Activated T-cell treated with anti-CD3 and anti-CD28 coated beads, Interleukin-2, amount 50 U/mL, for 72 hours (primary cell): ENCODE results near the gene PUS3. TPM values are rescaled to one million over a fixed set of nuclear protein-coding genes. Genes with fewer than 3 reads are reported as not detected.
A peak's percentile ranks its signal among the peaks of the same experiment; 100 is the strongest.
"Not testable (repeated sequence)": the region's sequence is repeated elsewhere in the genome, so short reads cannot be mapped to it uniquely, and the experiment has no call there.

Source experiments
- ATAC-seq, 2 donors: fragments of 150-1000 bp; cut with Tn5 transposase; replicated peaks in 1 of 2; 2 replicates each; pipeline ENCODE4 v1.10.0; 2021; ENCODE audit warnings: moderate library complexity in 2 of 2, mild to moderate bottlenecking in 1 of 2
- DNase-seq, 2 donors: peaks; one replicate each; pipeline ENCODE4 v3.0.0; 2021 to 2022; ENCODE audit warnings: mixed read lengths in 1 of 2
- H3K27ac Mint-ChIP-seq: one replicate; pipeline ENCODE4 v1.8.0; 2022; ENCODE audit warnings: mild to moderate bottlenecking, moderate library complexity, mixed read lengths
- H3K27me3 Mint-ChIP-seq: one replicate; pipeline ENCODE4 v1.8.0; 2022; ENCODE audit warnings: low read depth, mixed read lengths
- H3K36me3 Mint-ChIP-seq, 2 donors: one replicate each; pipeline ENCODE4 v1.8.0; 2022; ENCODE audit warnings: mixed read lengths in 2 of 2, mild to moderate bottlenecking in 1 of 2; ENCODE audit not compliant: insufficient read depth in 2 of 2
- H3K4me1 Mint-ChIP-seq: one replicate; pipeline ENCODE4 v1.8.0; 2022; ENCODE audit warnings: low read depth, mixed read lengths
- H3K4me3 Mint-ChIP-seq, 2 donors: one replicate each; pipeline ENCODE4 v1.8.0; 2022; ENCODE audit warnings: mild to moderate bottlenecking in 2 of 2, mixed read lengths in 2 of 2, moderate library complexity in 2 of 2
- H3K9me3 Mint-ChIP-seq, 2 donors: one replicate each; pipeline ENCODE4 v1.8.0; 2022; ENCODE audit warnings: mixed read lengths in 2 of 2
- total RNA-seq, 2 donors: library from RNA; stranded (reverse); gene quantifications; one replicate each; pipeline ENCODE4 v1.2.3, GENCODE V29; 2022

Gene PUS3
- total RNA-seq, 2 donors from 2014 or later = 14.0 to 17.5 TPM

DNA sequence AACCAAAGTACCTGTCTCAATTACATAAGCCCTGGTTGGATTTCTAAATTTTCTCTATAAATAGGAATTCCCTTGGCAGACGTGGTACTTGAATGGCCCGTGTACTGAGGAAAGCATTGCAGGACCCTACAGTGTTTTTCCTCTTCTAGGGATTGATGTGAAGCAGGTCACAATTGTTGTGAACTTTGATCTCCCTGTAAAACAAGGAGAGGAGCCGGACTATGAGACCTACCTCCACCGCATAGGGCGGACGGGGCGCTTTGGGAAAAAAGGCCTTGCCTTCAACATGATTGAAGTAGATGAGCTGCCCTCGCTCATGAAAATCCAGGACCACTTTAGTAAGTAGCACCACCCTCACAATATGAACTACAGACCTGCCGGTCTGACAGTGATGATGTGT, 18.0 kb upstream of the PUS3 start:
- no peaks in the 10 kb centered on the region for H3K36me3 Mint-ChIP-seq
- H3K4me1 Mint-ChIP-seq = no peaks in the 10 kb centered on the region
- DNase-seq (no peak), ATAC-seq (no peak)
- H3K27me3 Mint-ChIP-seq = peaks cover 35% of the 10 kb centered on the region
- H3K4me3 Mint-ChIP-seq = no peak overlapping the region
- no peaks in the 10 kb centered on the region for H3K9me3 Mint-ChIP-seq
- H3K27ac Mint-ChIP-seq = no peak overlapping the region

DNA sequence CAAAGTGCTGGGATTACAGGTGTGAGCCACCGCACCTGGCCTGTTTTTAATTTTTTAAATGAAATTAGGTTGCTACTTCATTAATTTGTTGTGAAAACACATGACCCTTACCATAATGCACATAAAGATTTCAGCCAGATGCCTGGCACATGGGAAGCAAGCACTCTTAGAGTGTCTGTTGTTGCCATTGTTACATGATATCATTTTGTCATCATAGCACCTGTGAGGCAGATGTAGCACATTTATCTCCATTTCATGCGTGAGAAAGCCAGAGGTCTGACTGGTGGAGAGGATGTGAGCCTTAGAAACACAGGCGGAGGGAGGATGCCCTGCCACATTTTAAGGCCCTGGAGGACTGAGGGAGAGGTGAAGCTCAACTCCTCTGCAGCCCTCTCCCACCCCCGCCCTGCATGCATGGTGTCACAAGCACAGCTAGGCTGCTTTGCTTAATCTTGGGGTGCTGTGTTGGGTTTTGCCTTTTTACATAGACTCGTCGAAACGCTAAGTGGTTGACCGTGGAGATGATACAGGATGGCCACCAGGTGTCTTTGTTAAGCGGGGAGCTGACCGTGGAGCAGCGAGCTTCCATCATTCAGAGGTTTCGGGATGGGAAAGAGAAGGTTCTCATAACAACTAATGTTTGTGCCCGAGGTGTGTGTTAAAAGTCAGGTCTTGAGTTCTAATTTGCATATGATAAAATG, 15.3 kb upstream of the PUS3 start:
- DNase-seq (no peak), ATAC-seq (no peak)
- no peak overlapping the region for H3K4me3 Mint-ChIP-seq
- no peaks in the 10 kb centered on the region for H3K9me3 Mint-ChIP-seq
- H3K27me3 Mint-ChIP-seq = peaks cover 31% of the 10 kb centered on the region
- H3K4me1 Mint-ChIP-seq = no peaks in the 10 kb centered on the region
- H3K36me3 Mint-ChIP-seq = no peaks in the 10 kb centered on the region
- H3K27ac Mint-ChIP-seq = no peak overlapping the region

DNA sequence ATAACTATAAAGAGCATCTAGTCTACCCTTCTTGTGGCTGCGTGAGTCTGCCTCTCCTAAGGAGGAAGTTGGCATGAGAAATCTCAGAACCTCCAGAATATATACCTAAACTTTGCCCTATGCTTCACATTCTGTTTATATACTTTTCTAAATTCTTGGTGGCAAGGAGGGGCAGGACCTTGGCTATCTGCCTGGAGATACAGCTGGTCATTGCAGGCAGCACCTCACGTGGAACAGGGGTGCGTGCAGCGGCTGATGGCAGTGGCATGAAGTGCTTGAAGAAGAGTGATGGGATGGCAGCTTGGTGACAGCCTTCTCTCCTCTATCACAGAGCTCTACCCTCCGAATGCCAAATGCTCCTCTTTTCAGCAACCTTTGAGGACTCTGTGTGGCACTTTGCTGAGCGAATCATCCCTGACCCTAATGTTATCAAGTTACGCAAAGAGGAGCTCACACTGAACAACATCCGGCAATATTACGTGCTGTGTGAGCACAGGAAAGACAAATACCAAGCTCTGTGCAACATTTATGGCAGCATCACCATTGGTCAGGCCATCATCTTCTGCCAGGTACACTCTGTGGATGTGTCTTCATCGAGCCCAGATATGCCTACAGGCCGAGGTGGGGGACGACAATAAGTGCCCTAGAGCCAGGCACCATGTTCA, 13.8 kb upstream of the PUS3 start:
- Mint-ChIP-seq H3K4me3 (no peak overlapping the region), H3K36me3 (no peaks in the 10 kb centered on the region), H3K4me1 (no peaks in the 10 kb centered on the region), H3K27me3 (peaks cover 42% of the 10 kb centered on the region), H3K27ac (no peak overlapping the region), H3K9me3 (no peaks in the 10 kb centered on the region)
- ATAC-seq (no peak), DNase-seq (no peak)

DNA sequence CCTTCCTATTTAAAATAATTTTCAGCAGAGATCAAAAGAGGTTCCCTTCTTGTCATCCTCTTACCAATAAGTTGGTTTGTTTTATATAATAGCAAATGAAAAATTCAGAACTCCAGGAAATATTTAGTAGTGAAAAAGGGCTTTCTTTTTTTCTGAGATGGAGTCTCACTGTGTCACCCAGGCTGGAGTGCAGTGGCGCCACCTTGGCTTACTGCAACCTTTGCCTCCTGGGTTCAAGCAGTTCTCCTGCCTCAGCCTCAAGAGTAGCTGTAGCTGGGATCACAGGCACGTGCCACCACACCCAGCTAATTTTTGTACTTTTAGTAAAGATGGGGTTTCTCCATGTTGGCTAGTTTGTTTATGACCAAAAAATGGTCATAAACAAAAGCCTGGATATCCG, 11.6 kb upstream of the PUS3 start:
- H3K27me3 Mint-ChIP-seq = peaks cover 48% of the 10 kb centered on the region
- not testable (repeated sequence) for H3K4me3 Mint-ChIP-seq, ATAC-seq, DNase-seq, H3K4me1 Mint-ChIP-seq, H3K9me3 Mint-ChIP-seq, H3K27ac Mint-ChIP-seq, H3K36me3 Mint-ChIP-seq

DNA sequence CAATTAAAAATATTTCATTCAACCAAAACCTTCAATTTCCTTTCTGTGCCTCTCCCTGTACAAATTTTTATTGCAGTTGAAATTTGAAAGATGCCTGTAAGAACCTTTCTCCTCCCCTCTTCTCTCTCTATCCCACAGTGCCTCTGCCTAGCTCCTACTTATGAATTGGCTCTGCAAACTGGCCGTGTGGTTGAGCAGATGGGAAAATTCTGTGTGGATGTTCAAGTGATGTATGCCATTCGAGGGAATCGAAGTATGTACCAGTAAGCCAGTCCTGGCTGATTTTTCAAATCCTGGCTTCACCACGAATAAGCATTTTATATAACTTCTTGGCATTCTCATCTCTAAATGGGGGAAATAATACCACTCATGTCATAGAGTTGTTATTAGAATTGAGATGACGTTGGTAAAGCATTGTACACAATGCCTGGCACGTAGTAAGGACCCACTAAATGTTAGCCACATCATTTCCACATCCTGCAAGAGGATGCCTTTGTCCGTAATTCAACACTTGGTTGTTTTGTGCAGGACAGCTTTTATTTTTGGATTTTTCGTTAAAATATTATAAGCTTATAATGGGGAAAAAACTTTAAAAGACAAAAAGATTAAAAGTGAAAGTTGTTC, 7.3 kb upstream of the PUS3 start:
- ATAC-seq (no peak), DNase-seq (no peak)
- peaks cover 40% of the 10 kb centered on the region for H3K27me3 Mint-ChIP-seq
- no peaks in the 10 kb centered on the region for H3K9me3 Mint-ChIP-seq
- no peaks in the 10 kb centered on the region for H3K4me1 Mint-ChIP-seq
- H3K4me3 Mint-ChIP-seq = no peak overlapping the region
- no peaks in the 10 kb centered on the region for H3K36me3 Mint-ChIP-seq
- H3K27ac Mint-ChIP-seq = no peak overlapping the region

DNA sequence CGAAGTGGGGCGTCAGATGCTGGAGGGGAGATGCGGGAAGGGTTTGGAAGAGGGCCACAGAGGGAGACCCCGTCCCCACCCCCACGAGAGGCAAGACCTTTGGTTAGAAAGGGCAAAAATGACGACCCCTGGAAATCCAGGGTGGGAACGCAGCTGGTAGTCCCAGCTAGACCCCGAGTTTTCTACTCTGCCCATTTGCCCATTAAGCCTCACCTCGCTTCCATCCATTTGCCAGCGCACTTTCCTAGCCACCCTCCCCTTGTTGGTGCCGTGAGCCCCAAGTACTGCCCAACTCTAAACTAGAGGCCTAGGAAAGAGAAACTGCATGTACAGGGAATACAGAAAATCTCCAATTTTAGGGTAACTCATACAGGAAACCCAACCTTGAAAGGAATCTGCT, 1.7 kb upstream of the PUS3 start:
- H3K4me3 Mint-ChIP-seq = peak overlapping the region; percentile 74 to 93
- H3K27ac Mint-ChIP-seq = no peak overlapping the region
- peaks cover 26% of the 10 kb centered on the region for H3K4me1 Mint-ChIP-seq
- no peaks in the 10 kb centered on the region for H3K9me3 Mint-ChIP-seq
- peaks cover 5 to 8% of the 10 kb centered on the region in 2 donors for H3K36me3 Mint-ChIP-seq
- no peak for ATAC-seq
- no peak for DNase-seq
- H3K27me3 Mint-ChIP-seq = peaks cover 20% of the 10 kb centered on the region

DNA sequence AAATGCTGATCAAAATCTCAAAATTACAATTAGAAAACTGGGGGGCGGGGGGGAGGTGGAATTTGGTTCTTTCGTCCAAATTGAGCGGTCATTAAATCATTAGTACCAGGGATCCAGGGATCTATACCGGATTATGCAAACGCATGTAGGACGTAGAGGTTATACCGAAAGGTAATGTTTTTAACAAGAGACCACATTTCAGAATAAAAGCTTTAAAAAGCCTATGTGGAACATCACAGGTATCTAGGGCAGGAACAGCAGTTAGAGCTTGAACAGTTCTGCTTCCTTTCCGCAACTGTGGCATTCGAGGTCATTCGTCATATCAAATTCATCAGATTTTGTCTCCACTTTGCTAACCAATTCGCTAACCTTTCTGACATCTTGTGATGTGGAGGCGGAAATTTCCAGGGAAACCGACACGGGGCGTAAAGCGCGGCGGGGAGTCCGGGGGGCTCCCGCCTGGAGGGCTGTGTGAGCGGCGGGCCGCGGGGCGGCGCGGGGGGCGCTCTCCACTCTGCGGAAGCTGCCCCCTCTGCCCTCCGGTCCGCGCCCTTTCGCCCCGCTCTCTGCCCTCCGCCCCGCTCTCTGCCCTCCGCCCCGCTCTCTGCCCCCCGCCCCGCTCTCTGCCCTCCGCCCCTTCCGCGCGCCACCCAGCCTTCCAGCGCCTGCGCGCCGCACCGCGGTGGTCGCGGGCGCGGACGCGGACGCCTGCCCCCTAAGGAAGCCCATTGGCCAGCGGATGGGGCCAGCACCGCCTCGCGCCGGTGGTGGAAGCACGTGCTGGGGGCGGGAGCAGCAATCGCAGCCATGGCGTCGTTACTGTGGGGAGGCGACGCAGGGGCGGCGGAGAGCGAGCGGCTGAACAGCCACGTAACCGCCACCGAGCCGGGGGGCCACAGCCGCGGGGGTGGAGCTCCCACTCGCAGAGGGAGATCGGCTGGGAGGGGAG, 979 bp upstream of the PUS3 start, which contains the start of gene DDX25:
DDX25 (plus strand) TSS at position 798 of the 949 bp plus-strand sequence; CDS start at position 808, 10 bp downstream.
- Mint-ChIP-seq H3K9me3 (no peaks in the 10 kb centered on the region), H3K36me3 (peaks cover 5 to 13% of the 10 kb centered on the region in 2 donors), H3K4me1 (peaks cover 33% of the 10 kb centered on the region), H3K27me3 (peaks cover 20% of the 10 kb centered on the region), H3K27ac (peak within 1 kb of the TSS; percentile 98), H3K4me3 (peak within 1 kb of the TSS; percentile 93 to 98)
- DNase-seq = peak; percentile 19 to 50
- peak; percentile 48 to 57 for ATAC-seq

DNA sequence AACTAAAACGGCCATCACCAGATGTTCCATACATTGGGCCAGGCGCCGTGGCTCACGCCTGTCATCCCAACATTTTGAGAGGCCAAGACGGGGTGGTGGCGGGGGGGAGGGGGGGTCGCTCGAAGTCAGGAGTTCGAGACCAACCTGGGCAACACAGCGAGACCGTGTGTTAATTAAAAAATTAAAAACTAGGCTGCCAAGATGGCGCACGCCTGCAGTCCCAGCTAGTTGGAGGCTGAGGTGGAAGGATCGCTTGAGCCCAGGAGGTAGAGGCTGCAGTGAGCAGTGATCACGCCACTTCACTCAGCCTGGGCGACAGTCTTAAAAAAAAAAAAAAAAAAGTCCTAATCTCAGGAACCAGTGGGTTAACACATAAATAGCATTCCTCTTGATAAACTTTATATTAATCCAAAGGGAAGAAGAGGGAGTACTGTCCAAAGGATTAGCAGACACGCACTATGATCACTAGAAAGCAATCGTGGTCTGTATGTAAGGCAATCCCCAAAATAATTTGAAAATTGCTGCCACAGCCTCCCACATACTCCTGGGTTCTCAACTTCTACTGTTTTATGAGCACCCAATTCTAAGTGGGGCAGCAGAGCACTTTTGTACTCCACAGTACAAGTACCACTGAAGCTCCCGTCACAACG, 604 bp downstream of the PUS3 start:
- Mint-ChIP-seq H3K36me3 (peaks cover 5 to 13% of the 10 kb centered on the region in 2 donors), H3K4me1 (peaks cover 34% of the 10 kb centered on the region), H3K4me3 (peak overlapping the region; percentile 93 to 98), H3K9me3 (no peaks in the 10 kb centered on the region), H3K27ac (peak overlapping the region; percentile 98), H3K27me3 (peaks cover 20% of the 10 kb centered on the region)
- DNase-seq (no peak), ATAC-seq (no peak)

DNA sequence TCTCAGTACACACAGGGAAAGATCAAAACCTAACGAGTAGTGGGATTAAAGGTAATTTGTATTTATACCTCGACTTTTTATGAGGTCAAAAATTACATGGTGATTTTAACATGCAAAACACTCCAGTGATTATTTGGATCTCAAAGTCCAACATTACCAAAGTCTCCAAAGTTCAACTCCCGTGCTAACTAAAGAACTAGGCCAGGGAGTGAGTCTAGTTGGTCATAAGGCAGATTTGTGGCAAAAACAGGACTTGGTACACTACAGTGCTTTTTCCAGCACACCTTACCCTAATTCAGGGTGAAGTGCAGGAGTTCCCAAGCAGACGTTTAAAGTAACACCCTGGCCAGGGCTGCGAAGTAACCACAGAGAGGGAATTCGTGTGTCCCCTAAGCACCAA, 1.1 kb downstream of the PUS3 start:
- ATAC-seq (no peak), DNase-seq (no peak)
- H3K27ac Mint-ChIP-seq = peak overlapping the region; percentile 86
- H3K4me3 Mint-ChIP-seq = peak overlapping the region; percentile 93 to 98
- peaks cover 20% of the 10 kb centered on the region for H3K27me3 Mint-ChIP-seq
- peaks cover 40% of the 10 kb centered on the region for H3K4me1 Mint-ChIP-seq
- H3K36me3 Mint-ChIP-seq = peaks cover 5 to 15% of the 10 kb centered on the region in 2 donors
- H3K9me3 Mint-ChIP-seq = no peaks in the 10 kb centered on the region

DNA sequence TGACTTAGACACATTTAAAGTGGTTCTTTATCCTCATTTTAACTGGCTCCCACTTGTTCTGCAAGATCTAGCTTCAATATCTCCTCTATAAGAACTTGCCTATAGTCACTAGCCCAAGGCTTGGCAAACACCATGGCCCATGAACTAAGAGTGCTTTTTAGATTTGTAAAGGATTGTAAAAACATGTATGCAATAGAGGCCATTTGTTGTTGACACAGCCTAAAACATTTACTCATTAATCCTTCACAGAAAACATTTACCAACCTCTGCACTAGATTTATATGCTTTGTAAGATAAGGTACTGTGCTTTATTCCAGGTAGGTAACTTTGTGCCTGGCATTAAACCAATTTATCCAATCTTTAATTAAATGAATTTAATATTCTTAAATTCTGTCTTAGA, 10.0 kb downstream of the PUS3 start:
- Mint-ChIP-seq H3K4me1 (peaks cover 46% of the 10 kb centered on the region), H3K9me3 (no peaks in the 10 kb centered on the region), H3K4me3 (no peak overlapping the region), H3K27ac (no peak overlapping the region), H3K36me3 (peaks cover 6% of the 10 kb centered on the region in 2 donors), H3K27me3 (no peaks in the 10 kb centered on the region)
- DNase-seq (no peak), ATAC-seq (no peak)

DNA sequence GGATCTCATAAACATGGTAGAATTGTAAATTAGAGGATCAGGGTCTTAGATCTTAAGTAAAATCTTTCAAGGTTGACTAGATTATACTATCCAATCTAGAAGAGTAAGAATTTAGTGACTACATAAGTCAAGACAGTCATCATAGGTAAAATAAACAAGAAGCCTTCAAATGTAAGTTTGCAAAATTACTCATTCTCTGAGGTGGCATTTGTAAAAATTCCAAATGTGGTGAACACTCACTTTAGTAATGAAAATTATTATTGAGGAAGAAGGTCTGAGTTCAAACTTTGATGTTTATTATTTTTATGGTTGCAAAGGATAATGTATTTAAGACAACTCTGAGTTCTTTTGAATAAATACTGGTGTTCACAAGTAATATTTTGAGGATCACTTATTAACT, 10.9 kb downstream of the PUS3 start:
- Mint-ChIP-seq H3K27ac (no peak overlapping the region), H3K4me1 (peaks cover 46% of the 10 kb centered on the region), H3K27me3 (no peaks in the 10 kb centered on the region), H3K4me3 (no peak overlapping the region), H3K36me3 (peaks cover 5 to 6% of the 10 kb centered on the region in 2 donors), H3K9me3 (no peaks in the 10 kb centered on the region)
- DNase-seq (no peak), ATAC-seq (no peak)

DNA sequence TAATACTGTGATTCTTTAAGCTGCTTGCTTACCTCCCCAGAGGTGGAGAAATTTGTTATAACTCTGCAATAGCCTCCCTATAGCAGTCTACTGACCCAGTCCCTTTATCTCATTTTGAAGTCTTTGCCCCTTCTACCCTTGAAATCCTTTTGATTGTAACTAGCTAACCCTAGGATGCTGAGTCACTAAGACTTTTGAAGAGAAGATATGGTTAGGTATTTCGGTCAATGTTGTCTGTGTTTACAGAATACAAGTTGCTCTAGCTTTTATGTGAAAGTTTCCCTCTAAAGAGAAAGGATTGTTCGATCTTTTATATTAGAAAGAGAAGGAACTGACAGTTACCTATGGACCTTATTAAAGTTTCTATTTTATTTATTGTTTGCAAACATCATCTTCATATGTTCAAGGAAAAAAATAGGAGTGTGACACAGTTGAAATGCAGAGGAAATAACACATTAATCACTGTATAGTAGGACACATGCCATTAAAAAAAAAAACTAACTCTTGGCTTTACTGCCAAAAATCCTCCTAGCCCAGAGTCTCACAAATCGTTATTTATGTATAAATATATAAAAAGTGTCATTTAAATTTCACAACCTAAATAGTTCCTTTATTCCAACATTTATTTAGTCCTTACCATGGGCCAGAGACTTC, 12.4 kb downstream of the PUS3 start:
- no peak for DNase-seq
- Mint-ChIP-seq H3K4me1 (peaks cover 52% of the 10 kb centered on the region), H3K27ac (no peak overlapping the region), H3K27me3 (no peaks in the 10 kb centered on the region), H3K4me3 (peak overlapping the region in 1 of 2 donors; percentile 35), H3K9me3 (no peaks in the 10 kb centered on the region), H3K36me3 (peaks cover 5 to 8% of the 10 kb centered on the region in 2 donors)
- no peak for ATAC-seq
